Astrocyte (in vitro differentiated cells and primary cell): ENCODE measurements around the gene AHCY. TPM values are rescaled to one million over a fixed set of nuclear protein-coding genes. Genes with fewer than 3 reads are reported as not detected.
"Not testable (repeated sequence)": the region's sequence is repeated elsewhere in the genome, so short reads cannot be mapped to it uniquely, and the experiment has no call there.

Experiments
- DNase-seq: peaks from one replicate; pipeline ENCODE4 v3.0.0-alpha.2; 2010; ENCODE audit warnings: low read depth
- FAIRE-seq: peaks from 2 replicates; lab custom pipeline; 2011; peaks lifted over from hg19 to GRCh38; lab: Jason Lieb, UNC
- H2AFZ ChIP-seq: 2 replicates; pipeline ENCODE4 v1.6.0; 2012; ENCODE audit warnings: low read depth, low read length, inconsistent platforms
- H3K27ac ChIP-seq: 2 replicates; pipeline ENCODE4 v1.5.1; 2011; ENCODE audit warnings: low read depth, low read length, inconsistent platforms
- H3K27me3 ChIP-seq: 2 replicates; pipeline ENCODE4 v1.6.0; 2011; ENCODE audit warnings: low read length, inconsistent platforms; ENCODE audit not compliant: insufficient read depth
- H3K36me3 ChIP-seq: 2 replicates; pipeline ENCODE4 v1.5.1; 2011; ENCODE audit warnings: low read length, inconsistent platforms; ENCODE audit not compliant: insufficient read depth
- H3K4me1 ChIP-seq: 2 replicates; pipeline ENCODE4 v1.5.1; 2011; ENCODE audit warnings: low read length, inconsistent platforms; ENCODE audit not compliant: insufficient read depth
- H3K4me2 ChIP-seq: 2 replicates; pipeline ENCODE4 v1.6.0; 2012; ENCODE audit warnings: low read length, inconsistent platforms
- H3K4me3 ChIP-seq: 2 replicates; pipeline ENCODE4 v1.5.1; 2011; ENCODE audit warnings: low read depth, mild to moderate bottlenecking, low read length, inconsistent platforms; ENCODE audit not compliant: insufficient read depth
- H3K79me2 ChIP-seq: 2 replicates; pipeline ENCODE4 v1.6.0; 2012; ENCODE audit warnings: mild to moderate bottlenecking, low read length, inconsistent platforms; ENCODE audit not compliant: insufficient read depth
- H3K9ac ChIP-seq: 2 replicates; pipeline ENCODE4 v1.6.0; 2012; ENCODE audit warnings: mild to moderate bottlenecking, low read length, inconsistent platforms
- H3K9me3 ChIP-seq: 2 replicates; pipeline ENCODE4 v1.5.1; 2012; ENCODE audit warnings: low read depth, mild to moderate bottlenecking, low read length, inconsistent platforms; ENCODE audit not compliant: insufficient read depth
- H4K20me1 ChIP-seq: 2 replicates; pipeline ENCODE4 v1.6.0; 2012; ENCODE audit warnings: low read length, inconsistent platforms; ENCODE audit not compliant: insufficient read depth
- H3K27ac Mint-ChIP-seq: one replicate; pipeline ENCODE4 v1.8.0; 2021; ENCODE audit warnings: mild to moderate bottlenecking, mixed read lengths; ENCODE audit not compliant: unreplicated experiment
- H3K27me3 Mint-ChIP-seq: one replicate; pipeline ENCODE4 v1.8.0; 2021; ENCODE audit warnings: low read depth, mixed read lengths; ENCODE audit not compliant: unreplicated experiment
- H3K36me3 Mint-ChIP-seq: one replicate; pipeline ENCODE4 v1.8.0; 2021; ENCODE audit warnings: low read depth, mixed read lengths; ENCODE audit not compliant: unreplicated experiment
- H3K4me1 Mint-ChIP-seq: one replicate; pipeline ENCODE4 v1.8.0; 2021; ENCODE audit warnings: low read depth, mixed read lengths; ENCODE audit not compliant: unreplicated experiment
- H3K4me3 Mint-ChIP-seq: one replicate; pipeline ENCODE4 v1.8.0; 2021; ENCODE audit warnings: mild to moderate bottlenecking, moderate library complexity, mixed read lengths; ENCODE audit not compliant: unreplicated experiment
- H3K9me3 Mint-ChIP-seq: one replicate; pipeline ENCODE4 v1.8.0; 2021; ENCODE audit warnings: mild to moderate bottlenecking, mixed read lengths; ENCODE audit not compliant: unreplicated experiment
- EZH2 ChIP-seq: IDR thresholded peaks from 2 replicates; pipeline ENCODE4 v1.6.1; 2012; ENCODE audit warnings: mild to moderate bottlenecking, low read length, inconsistent platforms; ENCODE audit not compliant: insufficient read depth
- total RNA-seq: library from RNA; stranded (reverse); gene quantifications from 2 replicates; pipeline ENCODE4 v1.2.1, GENCODE V29; 2021
- TF ChIP-seq, protein P1 (sequence below): IDR thresholded peaks from 2 replicates; pipeline ENCODE4 v1.5.1; 2011; ENCODE audit warnings: low read depth, mild to moderate bottlenecking, inconsistent platforms, low read length, moderate library complexity; ENCODE audit not compliant: insufficient read depth

AHCY gene
- total RNA-seq, 1 donor from 2014 or later: 203 TPM

DNA sequence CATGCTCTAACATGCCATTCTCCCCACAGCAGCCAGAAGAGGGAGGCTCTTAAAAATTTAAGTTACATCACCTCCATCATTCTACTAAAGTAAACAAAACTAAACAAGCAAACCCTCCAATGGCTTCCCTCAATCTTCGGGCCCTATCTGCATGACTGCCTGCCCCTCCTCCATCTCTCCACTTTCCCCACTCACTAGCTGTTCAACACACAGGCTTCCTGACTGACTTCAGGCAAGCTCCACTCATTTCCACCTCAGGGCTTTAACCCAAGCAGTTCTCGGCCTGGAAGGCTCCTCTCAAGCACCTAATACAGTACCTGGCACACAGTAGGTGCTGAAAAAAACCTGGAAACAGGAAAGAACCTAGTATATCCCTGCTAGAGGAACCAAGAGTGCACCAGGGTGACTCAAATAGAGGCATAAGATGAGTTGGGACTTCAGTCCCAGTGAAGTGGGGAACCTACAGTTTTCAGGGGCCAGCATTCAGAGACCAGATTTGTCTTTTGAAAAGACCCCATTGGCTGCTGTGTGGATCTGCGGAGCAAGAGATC is 2.8 kb downstream of the AHCY start:
- peaks cover 44% of the 10 kb centered on the region for H4K20me1 ChIP-seq
- H3K27me3 Mint-ChIP-seq: no peaks in the 10 kb centered on the region
- TF ChIP-seq, protein P1, sequence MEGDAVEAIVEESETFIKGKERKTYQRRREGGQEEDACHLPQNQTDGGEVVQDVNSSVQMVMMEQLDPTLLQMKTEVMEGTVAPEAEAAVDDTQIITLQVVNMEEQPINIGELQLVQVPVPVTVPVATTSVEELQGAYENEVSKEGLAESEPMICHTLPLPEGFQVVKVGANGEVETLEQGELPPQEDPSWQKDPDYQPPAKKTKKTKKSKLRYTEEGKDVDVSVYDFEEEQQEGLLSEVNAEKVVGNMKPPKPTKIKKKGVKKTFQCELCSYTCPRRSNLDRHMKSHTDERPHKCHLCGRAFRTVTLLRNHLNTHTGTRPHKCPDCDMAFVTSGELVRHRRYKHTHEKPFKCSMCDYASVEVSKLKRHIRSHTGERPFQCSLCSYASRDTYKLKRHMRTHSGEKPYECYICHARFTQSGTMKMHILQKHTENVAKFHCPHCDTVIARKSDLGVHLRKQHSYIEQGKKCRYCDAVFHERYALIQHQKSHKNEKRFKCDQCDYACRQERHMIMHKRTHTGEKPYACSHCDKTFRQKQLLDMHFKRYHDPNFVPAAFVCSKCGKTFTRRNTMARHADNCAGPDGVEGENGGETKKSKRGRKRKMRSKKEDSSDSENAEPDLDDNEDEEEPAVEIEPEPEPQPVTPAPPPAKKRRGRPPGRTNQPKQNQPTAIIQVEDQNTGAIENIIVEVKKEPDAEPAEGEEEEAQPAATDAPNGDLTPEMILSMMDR: no peak
- TF ChIP-seq EZH2: no peak
- H3K36me3 ChIP-seq: no peaks in the 10 kb centered on the region
- H3K9me3 ChIP-seq: no peaks in the 10 kb centered on the region
- DNase-seq: no peak
- no peak overlapping the region for H3K4me2 ChIP-seq
- no peaks in the 10 kb centered on the region for H3K27me3 ChIP-seq
- no peaks in the 10 kb centered on the region for H3K9me3 Mint-ChIP-seq
- no peak overlapping the region for H3K4me3 ChIP-seq
- H3K4me3 Mint-ChIP-seq: no peak overlapping the region
- no peak overlapping the region for H3K27ac Mint-ChIP-seq
- peaks cover 12% of the 10 kb centered on the region for H3K36me3 Mint-ChIP-seq
- H2AFZ ChIP-seq: no peak overlapping the region
- H3K79me2 ChIP-seq: peaks cover 58% of the 10 kb centered on the region
- no peak overlapping the region for H3K9ac ChIP-seq
- FAIRE-seq: no peak
- peaks cover 10% of the 10 kb centered on the region for H3K4me1 Mint-ChIP-seq
- no peak overlapping the region for H3K27ac ChIP-seq
- peaks cover 6% of the 10 kb centered on the region for H3K4me1 ChIP-seq

DNA sequence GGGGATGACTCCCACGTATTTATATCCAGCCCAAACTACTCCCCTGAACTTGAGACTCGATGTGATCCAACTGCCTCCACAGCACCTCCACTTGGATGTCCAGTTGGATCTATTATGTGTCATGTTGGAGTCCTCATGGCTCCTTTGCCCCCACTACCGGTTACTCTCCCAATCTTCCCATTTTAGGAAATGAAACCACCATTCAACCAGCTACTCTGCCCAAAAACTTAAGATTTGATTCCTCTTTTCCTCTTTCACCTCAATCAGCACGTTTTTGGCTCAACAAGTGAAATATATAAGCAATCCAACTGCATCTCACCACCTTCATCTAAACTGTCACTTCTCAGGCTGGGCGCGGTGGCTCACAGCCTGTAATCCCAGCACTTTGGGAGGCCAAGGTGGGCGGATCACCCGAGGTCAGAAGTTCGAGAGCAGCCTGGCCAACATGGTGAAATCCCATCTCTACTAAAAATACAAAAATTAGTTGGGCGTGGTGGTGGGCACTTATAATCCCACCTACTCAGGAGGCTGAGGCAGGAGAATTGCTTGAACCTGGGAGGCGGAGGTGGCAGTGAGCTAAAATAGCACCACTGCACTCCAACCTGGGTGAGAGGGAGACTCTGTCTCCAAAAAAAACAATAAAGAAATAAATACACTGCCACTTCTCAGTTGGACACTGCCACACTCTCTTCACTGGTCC is 3.4 kb downstream of the AHCY start:
- Histone ChIP-seq H3K79me2 (peaks cover 59% of the 10 kb centered on the region), H3K4me2 (no peak overlapping the region)
- no peak overlapping the region for H3K27ac Mint-ChIP-seq

DNA sequence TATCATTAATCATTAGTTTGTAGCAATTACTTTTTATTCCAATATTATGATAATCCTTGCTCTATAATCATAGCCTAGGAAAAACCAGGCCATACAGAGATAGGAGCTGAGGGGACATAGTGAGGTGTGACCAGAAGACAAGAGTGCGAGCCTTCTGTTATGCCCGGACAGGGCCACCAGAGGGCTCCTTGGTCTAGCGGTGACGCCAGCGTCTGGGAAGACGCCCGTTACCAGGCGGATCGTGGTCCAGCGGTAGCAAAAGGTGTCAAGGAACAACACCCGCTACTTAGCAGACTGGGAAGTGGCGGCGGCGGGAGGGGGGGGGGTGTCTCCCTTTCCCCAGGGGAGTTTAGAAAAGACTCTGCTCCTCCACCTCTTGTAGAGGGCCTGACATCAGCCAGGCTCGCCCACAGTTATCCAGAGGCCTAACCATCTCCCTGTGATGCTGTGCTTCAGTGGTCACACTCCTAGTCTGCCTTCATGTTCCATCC is 4.8 kb downstream of the AHCY start:
- H3K4me3 ChIP-seq, DNase-seq, H3K27me3 Mint-ChIP-seq, H3K27ac ChIP-seq, H3K9me3 Mint-ChIP-seq, H3K27ac Mint-ChIP-seq, H3K36me3 ChIP-seq, H2AFZ ChIP-seq, H3K9ac ChIP-seq, H3K4me3 Mint-ChIP-seq, H3K4me2 ChIP-seq, FAIRE-seq, H3K4me1 ChIP-seq, H3K9me3 ChIP-seq, H3K27me3 ChIP-seq: not testable (repeated sequence)
- Histone ChIP-seq H4K20me1 (peaks cover 62% of the 10 kb centered on the region), H3K79me2 (peaks cover 59% of the 10 kb centered on the region)
- peaks cover 10% of the 10 kb centered on the region for H3K4me1 Mint-ChIP-seq
- H3K36me3 Mint-ChIP-seq: peaks cover 28% of the 10 kb centered on the region

More for the DNA sequence above, 3.4 kb downstream of the AHCY start:
- Histone ChIP-seq H3K4me3 (no peak overlapping the region), H3K27me3 (no peaks in the 10 kb centered on the region), H3K36me3 (no peaks in the 10 kb centered on the region), H3K9ac (no peak overlapping the region), H2AFZ (no peak overlapping the region), H3K9me3 (no peaks in the 10 kb centered on the region), H3K4me1 (peaks cover 6% of the 10 kb centered on the region), H4K20me1 (peaks cover 50% of the 10 kb centered on the region), H3K27ac (no peak overlapping the region)
- DNase-seq (no peak), FAIRE-seq (no peak)
- H3K27me3 Mint-ChIP-seq: no peaks in the 10 kb centered on the region
- H3K36me3 Mint-ChIP-seq: peaks cover 15% of the 10 kb centered on the region
- no peak overlapping the region for H3K4me3 Mint-ChIP-seq
- no peak for TF ChIP-seq EZH2
- TF ChIP-seq, protein P1: no peak
- H3K4me1 Mint-ChIP-seq: peaks cover 10% of the 10 kb centered on the region
- H3K9me3 Mint-ChIP-seq: no peaks in the 10 kb centered on the region
